Caco-2 (cell line): Measurements from ENCODE around the gene MCU. TPM values are rescaled to one million over a fixed set of nuclear protein-coding genes. Genes with fewer than 3 reads are reported as not detected.

Experiments
- BruUV-seq: library from RNA; stranded (reverse); fragments of 400-500 nt; replicated peaks from 2 replicates; lab custom pipeline; 2021; lab: Mats Ljungman, UMichigan
- CTCF ChIA-PET: fragments of 300-600 bp; sonication (Branson Sonifier 250); formaldehyde crosslinking; loops from one replicate; lab custom pipeline; 2022; ENCODE audit warnings: antibody characterized with exemption; lab: Charles Lee
- POLR2A ChIA-PET: fragments of 300-600 bp; sonication (Branson Sonifier 250); formaldehyde crosslinking; loops from one replicate; lab custom pipeline; 2022; ENCODE audit warnings: antibody characterized with exemption; lab: Charles Lee
- DNase-seq, 2 experiments: peaks; one replicate each; pipeline versions ENCODE4 v3.0.0 to v3.0.0-alpha.2; 2020 to 2022
- H3K27me3 ChIP-seq: replicated peaks from 2 replicates; pipeline ENCODE4 v1.6.0; 2011; ENCODE audit warnings: low read length; ENCODE audit not compliant: control insufficient read depth, insufficient read depth
- H3K36me3 ChIP-seq: 2 replicates; pipeline ENCODE4 v1.5.1; 2011; ENCODE audit warnings: low read length; ENCODE audit not compliant: control insufficient read depth, insufficient read depth
- H3K4me1 ChIP-seq: fragments of 250-450 bp; sonication (Bioruptor Pico); 2 replicates; pipeline ENCODE4 v1.5.1; 2020; ENCODE audit warnings: mild to moderate bottlenecking
- H3K4me3 ChIP-seq: 2 replicates; pipeline ENCODE4 v1.5.1; 2011; ENCODE audit warnings: low read depth, mild to moderate bottlenecking, control low read depth, low read length
- H3K9me3 ChIP-seq: fragments of 250-450 bp; sonication (Bioruptor Pico); 2 replicates; pipeline ENCODE4 v1.5.1; 2020; ENCODE audit warnings: mild to moderate bottlenecking, moderate library complexity
- H3K27ac Mint-ChIP-seq: one replicate; pipeline ENCODE4 v1.8.0; 2022; ENCODE audit warnings: mixed read lengths; ENCODE audit not compliant: unreplicated experiment
- H3K27me3 Mint-ChIP-seq: one replicate; pipeline ENCODE4 v1.8.0; 2022; ENCODE audit warnings: mixed read lengths; ENCODE audit not compliant: insufficient read depth, unreplicated experiment
- H3K36me3 Mint-ChIP-seq: one replicate; pipeline ENCODE4 v1.8.0; 2022; ENCODE audit warnings: mild to moderate bottlenecking, mixed read lengths; ENCODE audit not compliant: insufficient read depth, unreplicated experiment
- H3K4me1 Mint-ChIP-seq: one replicate; pipeline ENCODE4 v1.8.0; 2022; ENCODE audit warnings: low read depth, mixed read lengths; ENCODE audit not compliant: unreplicated experiment
- H3K4me3 Mint-ChIP-seq: one replicate; pipeline ENCODE4 v1.8.0; 2022; ENCODE audit warnings: mild to moderate bottlenecking, moderate library complexity, mixed read lengths; ENCODE audit not compliant: unreplicated experiment
- H3K9me3 Mint-ChIP-seq: one replicate; pipeline ENCODE4 v1.8.0; 2022; ENCODE audit warnings: mixed read lengths; ENCODE audit not compliant: unreplicated experiment
- intact Hi-C: fragments of 100-400 bp; cut with micrococcal nuclease; formaldehyde crosslinking; loops from one replicate; pipeline ENCODE4 v1.10.0; 2022; ENCODE audit not compliant: unreplicated experiment
- total RNA-seq: library from RNA; stranded (reverse); gene quantifications from 2 replicates; pipeline ENCODE4 v1.2.3, GENCODE V29; 2022
- TF ChIP-seq, protein P1 (sequence below), 2 experiments: fragments of 200-600 bp in 1 of 2; IDR thresholded peaks; 1 replicate in 1 of 2; 2 replicates in 1 of 2; pipeline versions ENCODE4 v1.5.1 to v1.8.0; 2011 to 2022; ENCODE audit warnings: antibody characterized with exemption in 1 of 2, control low read depth in 1 of 2, inconsistent platforms in 1 of 2, low read depth in 1 of 2, low read length in 1 of 2, mild to moderate bottlenecking in 1 of 2, moderate library complexity in 1 of 2; ENCODE audit not compliant: insufficient read depth in 1 of 2, severe bottlenecking in 1 of 2, unreplicated experiment in 1 of 2

The MCU gene
- total RNA-seq, 1 experiment from 2014 or later, result 62.5 TPM

GRCh38 chr10:72733989-72734388 is 42.0 kb downstream of the MCU start:
- Histone ChIP-seq H3K4me1 (peaks cover 29% of the 10 kb centered on the region), H3K36me3 (no peaks in the 10 kb centered on the region), H3K27me3 (no peaks in the 10 kb centered on the region), H3K9me3 (no peaks in the 10 kb centered on the region), H3K4me3 (no peak overlapping the region)
- no peak for DNase-seq
- POLR2A ChIA-PET, result no interaction called here
- Mint-ChIP-seq H3K27ac (no peak overlapping the region), H3K27me3 (no peaks in the 10 kb centered on the region), H3K9me3 (no peaks in the 10 kb centered on the region), H3K4me3 (no peak overlapping the region), H3K4me1 (peaks cover 16% of the 10 kb centered on the region), H3K36me3 (no peaks in the 10 kb centered on the region)
- intact Hi-C loops, result no loop called here
- no TSS peak for BruUV-seq
- TF ChIP-seq, protein P1, sequence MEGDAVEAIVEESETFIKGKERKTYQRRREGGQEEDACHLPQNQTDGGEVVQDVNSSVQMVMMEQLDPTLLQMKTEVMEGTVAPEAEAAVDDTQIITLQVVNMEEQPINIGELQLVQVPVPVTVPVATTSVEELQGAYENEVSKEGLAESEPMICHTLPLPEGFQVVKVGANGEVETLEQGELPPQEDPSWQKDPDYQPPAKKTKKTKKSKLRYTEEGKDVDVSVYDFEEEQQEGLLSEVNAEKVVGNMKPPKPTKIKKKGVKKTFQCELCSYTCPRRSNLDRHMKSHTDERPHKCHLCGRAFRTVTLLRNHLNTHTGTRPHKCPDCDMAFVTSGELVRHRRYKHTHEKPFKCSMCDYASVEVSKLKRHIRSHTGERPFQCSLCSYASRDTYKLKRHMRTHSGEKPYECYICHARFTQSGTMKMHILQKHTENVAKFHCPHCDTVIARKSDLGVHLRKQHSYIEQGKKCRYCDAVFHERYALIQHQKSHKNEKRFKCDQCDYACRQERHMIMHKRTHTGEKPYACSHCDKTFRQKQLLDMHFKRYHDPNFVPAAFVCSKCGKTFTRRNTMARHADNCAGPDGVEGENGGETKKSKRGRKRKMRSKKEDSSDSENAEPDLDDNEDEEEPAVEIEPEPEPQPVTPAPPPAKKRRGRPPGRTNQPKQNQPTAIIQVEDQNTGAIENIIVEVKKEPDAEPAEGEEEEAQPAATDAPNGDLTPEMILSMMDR (IDR thresholded peaks at IDR 0.05; ENCODE audit: insufficient read depth in 1 of 2, low read depth in 1 of 2, low read length in 1 of 2, severe bottlenecking in 1 of 2, unreplicated experiment in 1 of 2), result no peak
- CTCF ChIA-PET, result no interaction called here

DNA sequence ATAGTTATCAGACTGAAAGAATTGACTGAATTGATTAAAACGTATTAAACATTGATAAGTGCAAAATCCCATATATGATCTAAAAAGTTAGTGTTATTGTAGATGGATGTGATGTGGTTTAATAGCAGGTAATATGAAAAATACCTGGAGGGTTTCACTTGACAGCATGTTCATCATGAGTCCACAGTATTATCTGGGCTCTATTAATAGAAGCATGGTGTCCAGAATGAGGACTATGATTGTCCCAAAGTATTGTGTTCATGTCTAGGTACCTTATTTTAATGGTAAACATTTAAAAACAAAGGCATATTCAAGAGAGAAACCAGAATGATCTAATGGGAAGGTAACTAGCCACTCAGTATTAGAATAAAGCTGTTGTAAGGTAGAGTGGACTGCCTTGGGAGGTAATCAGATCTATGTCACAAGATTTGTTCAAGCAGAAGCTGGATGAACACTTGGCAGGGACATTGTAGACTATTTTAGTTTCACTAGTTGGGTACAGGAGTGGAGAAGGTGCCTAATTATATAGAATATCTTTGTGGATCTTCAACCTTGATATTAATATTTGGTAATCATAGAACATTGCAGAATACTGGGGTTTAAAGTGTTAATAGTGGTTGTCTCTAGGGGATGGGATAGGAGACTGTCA is 43.5 kb downstream of the MCU start:
- Histone ChIP-seq H3K27me3 (no peaks in the 10 kb centered on the region), H3K4me3 (no peak overlapping the region), H3K4me1 (peaks cover 31% of the 10 kb centered on the region), H3K9me3 (no peaks in the 10 kb centered on the region), H3K36me3 (no peaks in the 10 kb centered on the region)
- BruUV-seq, result no TSS peak
- no peak overlapping the region for H3K4me3 Mint-ChIP-seq
- H3K27ac Mint-ChIP-seq, result no peak overlapping the region
- peaks cover 19% of the 10 kb centered on the region for H3K4me1 Mint-ChIP-seq
- H3K9me3 Mint-ChIP-seq, result no peaks in the 10 kb centered on the region
- CTCF ChIA-PET, result interaction anchor here (0.6 kb wide), 1 partner anchor 19 kb away, joined by 3 read pairs; no protein-coding TSS in a partner anchor
- no peaks in the 10 kb centered on the region for H3K27me3 Mint-ChIP-seq
- TF ChIP-seq, protein P1 (IDR thresholded peaks at IDR 0.05; ENCODE audit: insufficient read depth in 1 of 2, low read depth in 1 of 2, low read length in 1 of 2, severe bottlenecking in 1 of 2, unreplicated experiment in 1 of 2), result no peak
- DNase-seq, result no peak
- intact Hi-C loops, result loop anchor here (5.0 kb wide), 1 partner anchor 67 kb away; no protein-coding TSS in a partner anchor
- H3K36me3 Mint-ChIP-seq, result no peaks in the 10 kb centered on the region
- POLR2A ChIA-PET, result no interaction called here

GRCh38 chr10:72736176-72736827 is 44.4 kb downstream of the MCU start:
- intact Hi-C loops, result loop anchor here (2.0 to 5.0 kb wide), 2 partner anchors 44 to 66 kb away; partner anchors contain the start of gene MCU
- no peaks in the 10 kb centered on the region for H3K9me3 Mint-ChIP-seq
- peak in 1 of 2 experiments; percentile 65 for DNase-seq
- H3K27me3 Mint-ChIP-seq, result no peaks in the 10 kb centered on the region
- Histone ChIP-seq H3K9me3 (no peaks in the 10 kb centered on the region), H3K27me3 (no peaks in the 10 kb centered on the region), H3K4me3 (no peak overlapping the region), H3K36me3 (no peaks in the 10 kb centered on the region), H3K4me1 (peaks cover 35% of the 10 kb centered on the region)
- BruUV-seq, result no TSS peak
- ChIA-PET POLR2A (interaction anchor here (1.1 kb wide), 1 partner anchor 45 kb away, joined by 3 read pairs; the partner anchor contains the start of gene MCU), CTCF (no interaction called here)
- peaks cover 24% of the 10 kb centered on the region for H3K4me1 Mint-ChIP-seq
- H3K27ac Mint-ChIP-seq, result peak overlapping the region; percentile 43
- H3K4me3 Mint-ChIP-seq, result no peak overlapping the region
- TF ChIP-seq, protein P1 (IDR thresholded peaks at IDR 0.05; ENCODE audit: insufficient read depth in 1 of 2, low read depth in 1 of 2, low read length in 1 of 2, severe bottlenecking in 1 of 2, unreplicated experiment in 1 of 2), result no peak
- H3K36me3 Mint-ChIP-seq, result no peaks in the 10 kb centered on the region
